GM21367 (cell line): Measurements from ENCODE around the gene RBFOX1.

Experiments
- ATAC-seq: cut with Tn5 transposase; IDR thresholded peaks from one replicate; pipeline ENCODE4 v1.9.1; 2021; ENCODE audit not compliant: unreplicated experiment

The RBFOX1 gene

GRCh38 chr16:7590934-7591333, 258.3 kb downstream of the RBFOX1 start:
- no peak for ATAC-seq

GRCh38 chr16:7596308-7596707, 263.7 kb downstream of the RBFOX1 start:
- ATAC-seq: no peak

- no peak for ATAC-seq
These were observed 265.0 kb downstream of the RBFOX1 start for GRCh38 chr16:7597677-7598076.

GRCh38 chr16:7601100-7601499, 268.5 kb downstream of the RBFOX1 start:
- ATAC-seq: no peak

- no peak for ATAC-seq
These were observed 269.8 kb downstream of the RBFOX1 start for GRCh38 chr16:7602291-7602950.

- ATAC-seq: no peak
These were observed 273.2 kb downstream of the RBFOX1 start for GRCh38 chr16:7605812-7606211.

GRCh38 chr16:7612671-7613070, 280.0 kb downstream of the RBFOX1 start:
- no peak for ATAC-seq

- ATAC-seq: no peak
These were observed 280.9 kb downstream of the RBFOX1 start for GRCh38 chr16:7613518-7613917.

GRCh38 chr16:7614021-7614795, 281.6 kb downstream of the RBFOX1 start:
- ATAC-seq: no peak

GRCh38 chr16:7615565-7615964, 282.9 kb downstream of the RBFOX1 start:
- ATAC-seq: no peak

GRCh38 chr16:7624871-7625766, 292.5 kb downstream of the RBFOX1 start:
- no peak for ATAC-seq

GRCh38 chr16:7628981-7629380, 296.3 kb downstream of the RBFOX1 start:
- ATAC-seq: no peak

- ATAC-seq: no peak
These were observed 296.9 kb downstream of the RBFOX1 start for GRCh38 chr16:7629571-7629970.

- ATAC-seq: no peak
These were observed 304.8 kb downstream of the RBFOX1 start for GRCh38 chr16:7637446-7637845.

- ATAC-seq: no peak
These were observed 305.7 kb downstream of the RBFOX1 start for GRCh38 chr16:7638306-7638705.

- no peak for ATAC-seq
These were observed 307.7 kb downstream of the RBFOX1 start for GRCh38 chr16:7640334-7640733.

GRCh38 chr16:7644176-7644575, 311.5 kb downstream of the RBFOX1 start:
- no peak for ATAC-seq

- no peak for ATAC-seq
These were observed 312.2 kb downstream of the RBFOX1 start for GRCh38 chr16:7644811-7645210.

- ATAC-seq: no peak
These were observed 314.3 kb downstream of the RBFOX1 start for GRCh38 chr16:7646821-7647500.

GRCh38 chr16:7650431-7650830, 317.8 kb downstream of the RBFOX1 start:
- ATAC-seq: no peak
